ENCODE results near the gene GAGE10.

- TF ChIP-seq CTCF (IDR thresholded peaks at IDR 0.05; ENCODE audit: insufficient read depth, low read depth, low read length) (no peak), EZH2 (IDR thresholded peaks at IDR 0.05; ENCODE audit: insufficient read depth, low read length) (no peak)
These were observed 47.0 kb upstream of the GAGE10 start for GRCh38 chrX:49256268-49256995.

All from astrocyte (in vitro differentiated cells and primary cell).